ENCODE results near the gene HMGXB4. TPM values are rescaled to one million over a fixed set of nuclear protein-coding genes. Genes with fewer than 3 reads are reported as not detected.

HMGXB4 gene
- total and polyA plus RNA-seq, 12 donors = 5.4 to 26.1 (median 19.8) TPM

- 87 to 95% (median 88%) methylated on average over 3 of the region's 3 CpGs for WGBS, 4 donors
- Histone ChIP-seq H3K4me1 (replicated peaks in 1 of 2) (peaks cover 0 to 5% of the 10 kb centered on the region in 2 donors), H3K27ac (no peak overlapping the region), H3K27me3 (no peaks in the 10 kb centered on the region), H3K36me3 (replicated peaks in 1 of 2) (peaks cover 0 to 38% of the 10 kb centered on the region in 2 donors), H3K9me3 (replicated peaks in 1 of 3) (no peaks in the 10 kb centered on the region), H3K4me3 (no peak overlapping the region)
- intact Hi-C loops (cut with DNase I) = no loop called here
- TF ChIP-seq POLR2A (IDR thresholded peaks at IDR 0.05) = no peak
- no peak for TF ChIP-seq CTCF (IDR thresholded peaks at IDR 0.05)
- DNase-seq = no peak
Measured at GRCh38 chr22:35269630-35270029, 12.3 kb downstream of the HMGXB4 start.

GRCh38 chr22:35274154-35274871, 17.0 kb downstream of the HMGXB4 start:
- Histone ChIP-seq H3K4me1 (replicated peaks in 1 of 2) (no peaks in the 10 kb centered on the region), H3K9me3 (replicated peaks in 1 of 3) (no peaks in the 10 kb centered on the region), H3K27ac (no peak overlapping the region), H3K27me3 (no peaks in the 10 kb centered on the region), H3K36me3 (replicated peaks in 1 of 2) (peaks cover 0 to 9% of the 10 kb centered on the region in 2 donors), H3K4me3 (no peak overlapping the region)
- DNase-seq = no peak
- 91 to 94% (median 92%) methylated on average over 8 of the region's 8 CpGs for WGBS, 4 donors
- TF ChIP-seq POLR2A (IDR thresholded peaks at IDR 0.05) (no peak), CTCF (IDR thresholded peaks at IDR 0.05) (no peak)
- intact Hi-C loops (cut with DNase I) = no loop called here

GRCh38 chr22:35275580-35275979, 18.3 kb downstream of the HMGXB4 start:
- Histone ChIP-seq H3K27me3 (no peaks in the 10 kb centered on the region), H3K27ac (no peak overlapping the region), H3K36me3 (replicated peaks in 1 of 2) (no peaks in the 10 kb centered on the region), H3K4me3 (no peak overlapping the region), H3K4me1 (replicated peaks in 1 of 2) (no peaks in the 10 kb centered on the region), H3K9me3 (replicated peaks in 1 of 3) (no peaks in the 10 kb centered on the region)
- 79 to 94% (median 84%) methylated on average over 1 of the region's 1 CpG for WGBS, 4 donors
- TF ChIP-seq POLR2A (IDR thresholded peaks at IDR 0.05) = no peak
- no peak for TF ChIP-seq CTCF (IDR thresholded peaks at IDR 0.05)
- intact Hi-C loops (cut with DNase I) = no loop called here
- DNase-seq = no peak

GRCh38 chr22:35276019-35276418, 18.7 kb downstream of the HMGXB4 start:
- intact Hi-C loops (cut with DNase I) = no loop called here
- H3K27me3 ChIP-seq = no peaks in the 10 kb centered on the region
- DNase-seq = no peak
- H3K9me3 ChIP-seq (replicated peaks in 1 of 3) = no peaks in the 10 kb centered on the region
- no peaks in the 10 kb centered on the region for H3K4me1 ChIP-seq (replicated peaks in 1 of 2)
- H3K27ac ChIP-seq = no peak overlapping the region
- no peaks in the 10 kb centered on the region for H3K36me3 ChIP-seq (replicated peaks in 1 of 2)
- TF ChIP-seq POLR2A (IDR thresholded peaks at IDR 0.05) (no peak), CTCF (IDR thresholded peaks at IDR 0.05) (no peak)
- H3K4me3 ChIP-seq = no peak overlapping the region
- WGBS, 4 donors = 81 to 86% (median 83%) methylated on average over 4 of the region's 4 CpGs
